Tibial nerve (tissue), 3 donors: ENCODE data around the gene R3HDM4.

Experiments used
- CTCF ChIP-seq, 5 experiments: fragments of 200-600 bp in 3 of 5; fragments of 450-650 bp in 2 of 5; sonication (generic) in 3 of 5; IDR thresholded peaks; one replicate each; pipeline ENCODE4 v1.5.1; 2016 to 2019; ENCODE audit warnings: antibody characterized with exemption in 5 of 5, mild to moderate bottlenecking in 3 of 5, moderate library complexity in 2 of 5
- POLR2A ChIP-seq, 2 donors: fragments of 450-650 bp; IDR thresholded peaks; one replicate each; pipeline ENCODE4 v1.6.1; 2017; ENCODE audit warnings: antibody characterized with exemption in 2 of 2, mild to moderate bottlenecking in 2 of 2, moderate library complexity in 2 of 2

- TF ChIP-seq CTCF (IDR thresholded peaks at IDR 0.05) (no peak), POLR2A (IDR thresholded peaks at IDR 0.05) (no peak)
These were observed 43.1 kb upstream of the R3HDM4 start for GRCh38 chr19:955803-956765.
